K562 (cell line): ENCODE measurements around the gene EEF1A2. TPM values are rescaled to one million over a fixed set of nuclear protein-coding genes. Genes with fewer than 3 reads are reported as not detected.

ENCODE experiments used
- ATAC-seq: fragments of 200-7000 bp; cut with Tn5 transposase; 3 replicates; pipeline ENCODE4 v1.9.1; 2020; ENCODE audit warnings: moderate library complexity
- BruUV-seq: library from RNA; stranded (reverse); fragments of 400-500 nt; replicated peaks from 2 replicates; lab custom pipeline; 2021; lab: Mats Ljungman, UMichigan
- CTCF ChIA-PET: fragments of 300-600 bp; formaldehyde crosslinking; extraction: SDS; loops from one replicate; lab custom pipeline; 2021; ENCODE audit warnings: low intra/inter-chr PET ratio; lab: Yijun Ruan, JAX
- POLR2A ChIA-PET: fragments of 300-600, 350-650 bp; sonication (Branson Sonifier 250); formaldehyde crosslinking; extraction: SDS; loops from one replicate; lab custom pipeline; 2021; ENCODE audit warnings: antibody characterized with exemption, inconsistent platforms; lab: Yijun Ruan, JAX
- DNase-seq, 4 experiments: peaks; one replicate each; pipeline versions ENCODE4 v3.0.0 to v3.0.0-alpha.2; 2011 to 2018; ENCODE audit warnings: low spot score in 3 of 4, mixed read lengths in 3 of 4; ENCODE audit errors: extremely low read depth in 1 of 4
- FAIRE-seq: peaks from 2 replicates; lab custom pipeline; 2011; peaks lifted over from hg19 to GRCh38; lab: Jason Lieb, UNC
- H2AFZ ChIP-seq: 2 replicates; pipeline ENCODE4 v1.6.0; 2011; ENCODE audit warnings: low read depth, low read length, control low read depth, inconsistent platforms
- H3K27ac ChIP-seq: fragments of 200-600 bp; 3 replicates; pipeline ENCODE4 v1.8.0; 2011; ENCODE audit warnings: low read depth, mild to moderate bottlenecking, control low read depth, inconsistent platforms, low read length, moderate library complexity, mixed read lengths; ENCODE audit errors: extremely low read depth
- H3K27me3 ChIP-seq, 2 experiments: fragments of 300-600 bp in 1 of 2; 2 replicates in 1 of 2; 3 replicates in 1 of 2; pipeline versions ENCODE4 v1.6.0 to v1.8.0; 2011; ENCODE audit warnings: inconsistent platforms in 2 of 2, low read length in 2 of 2, mild to moderate bottlenecking in 1 of 2, mixed read lengths in 1 of 2, moderate library complexity in 1 of 2; ENCODE audit not compliant: control insufficient read depth in 2 of 2, insufficient read depth in 2 of 2
- H3K36me3 ChIP-seq: fragments of 300-600 bp; 3 replicates; pipeline ENCODE4 v1.8.0; 2011; ENCODE audit warnings: mild to moderate bottlenecking, low read length, inconsistent platforms; ENCODE audit not compliant: control insufficient read depth, insufficient read depth
- H3K4me1 ChIP-seq, 2 experiments: fragments of 200-600 bp in 1 of 2; replicated peaks in 1 of 2; 2 replicates in 1 of 2; 3 replicates in 1 of 2; pipeline versions ENCODE4 v1.5.1 to v1.8.0; 2011; ENCODE audit warnings: inconsistent platforms in 2 of 2, low read length in 2 of 2, mild to moderate bottlenecking in 1 of 2, mixed read lengths in 1 of 2, moderate library complexity in 1 of 2; ENCODE audit not compliant: control insufficient read depth in 2 of 2, insufficient read depth in 2 of 2
- H3K4me2 ChIP-seq: 2 replicates; pipeline ENCODE4 v1.6.1; 2011; ENCODE audit warnings: low read length, control low read depth, inconsistent platforms, mixed read lengths; ENCODE audit not compliant: insufficient read depth
- H3K4me3 ChIP-seq: fragments of 200-600 bp; sonication (generic), shearing (Covaris generic); 2 replicates; pipeline ENCODE4 v1.5.1; 2016; ENCODE audit warnings: control low read depth, inconsistent platforms
- H3K79me2 ChIP-seq: fragments of 200-600 bp; 3 replicates; pipeline ENCODE4 v1.8.0; 2011; ENCODE audit warnings: low read length, inconsistent platforms; ENCODE audit not compliant: control insufficient read depth, insufficient read depth
- H3K9ac ChIP-seq, 2 experiments: 2 replicates each; pipeline versions ENCODE4 v1.6.0 to v1.6.1; 2011; ENCODE audit warnings: low read depth in 2 of 2, low read length in 2 of 2, control low read depth in 1 of 2, inconsistent platforms in 1 of 2, mild to moderate bottlenecking in 1 of 2, mixed read lengths in 1 of 2; ENCODE audit not compliant: insufficient read depth in 1 of 2
- H3K9me1 ChIP-seq: one replicate; pipeline ENCODE4 v1.6.0; 2011; ENCODE audit warnings: inconsistent platforms, mild to moderate bottlenecking, low read length, moderate library complexity; ENCODE audit not compliant: control insufficient read depth, insufficient read depth
- H3K9me3 ChIP-seq: replicated peaks from 2 replicates; pipeline ENCODE4 v1.5.1; 2011; ENCODE audit warnings: low read depth, low read length, inconsistent platforms; ENCODE audit not compliant: control insufficient read depth, insufficient read depth
- H4K20me1 ChIP-seq: replicated peaks from 2 replicates; pipeline ENCODE4 v1.6.1; 2011; ENCODE audit warnings: low read length, inconsistent platforms, mixed read lengths; ENCODE audit not compliant: control insufficient read depth, insufficient read depth
- STAT5A ChIP-seq: IDR thresholded peaks from 2 replicates; pipeline ENCODE4 v1.6.1; 2012; ENCODE audit warnings: low read length, inconsistent platforms, borderline replicate concordance
- TFAP4 ChIP-seq: sonication (generic); formaldehyde crosslinking; IDR thresholded peaks from 2 replicates; pipeline ENCODE4 v1.8.0; 2022; ENCODE audit warnings: missing genetic modification reagents, mild to moderate bottlenecking, moderate library complexity, borderline replicate concordance
- ZBTB40 ChIP-seq, 2 experiments: fragments of 450-650 bp in 1 of 2; sonication (generic) in 1 of 2; formaldehyde crosslinking in 1 of 2; IDR thresholded peaks; 2 replicates each; pipeline versions ENCODE4 v1.7.1 to v1.9.0; 2016 to 2022; ENCODE audit warnings: inconsistent platforms in 1 of 2, mild to moderate bottlenecking in 1 of 2, missing genetic modification reagents in 1 of 2
- ZNF740 ChIP-seq, 3 experiments: fragments of 200-800 bp in 1 of 3; sonication (Bioruptor generic) in 1 of 3; sonication (generic) in 1 of 3; formaldehyde crosslinking in 1 of 3; IDR thresholded peaks; 2 replicates each; pipeline versions ENCODE4 v1.6.1 to v1.8.0; 2016 to 2022; ENCODE audit warnings: mild to moderate bottlenecking in 2 of 3, missing compliant biosample characterization in 2 of 3, missing genetic modification characterization in 2 of 3, missing genetic modification reagents in 1 of 3
- WGBS: fragments of 100-300 bp; shearing (Covaris generic); methylation state at CpG from one replicate; pipeline ENCODE4 v1.1.6; 2016; ENCODE audit warnings: low coverage, mixed read lengths; ENCODE audit not compliant: insufficient coverage; ENCODE audit errors: missing lambda C conversion rate; 5-methylcytosine and 5-hydroxymethylcytosine counted together
- in situ Hi-C: fragments of 300-500 bp; cut with MboI; formaldehyde crosslinking; loops from 4 replicates; pipeline ENCODE4 v1.15.0; 2018; ENCODE audit warnings: inconsistent platforms, mixed read lengths
- intact Hi-C: fragments of 100-400 bp; cut with micrococcal nuclease; formaldehyde crosslinking; loops from 2 replicates; pipeline ENCODE4 v1.14.2; 2022
- polyA plus RNA-seq, 8 experiments: library from polyadenylated mRNA; depleted of rRNA in 4 of 8; stranded (reverse) in 5 of 8; unstranded in 3 of 8; fragments of >200 nt; fragmentation: Nextera tagmentation in 2 of 8; fragmentation: Illumina TruSeq in 1 of 8; extraction: Ambion mirVana in 2 of 8; extraction: Trizol in 1 of 8; gene quantifications; 2 replicates each; pipeline versions ENCODE4 v1.2.1 to v1.2.3, GENCODE V29; 2011 to 2014; ENCODE audit warnings: inconsistent platforms in 1 of 8, missing spikeins in 1 of 8
- total RNA-seq, 7 experiments: library from RNA; depleted of rRNA in 6 of 7; stranded (reverse); fragments of >200 nt in 6 of 7; fragmentation: Illumina TruSeq in 2 of 7; extraction: Trizol in 2 of 7; gene quantifications; 2 replicates each; pipeline versions ENCODE4 v1.2.1 to v1.2.3, GENCODE V29; 2011 to 2021; ENCODE audit warnings: low replicate concordance in 1 of 7

Gene EEF1A2
- total and polyA plus RNA-seq, 9 of the 15 experiments (the other 6 are each of a cell fraction or from before 2014, with no cell fraction given), result 0.04 to 29.6 (median 11.5) TPM

- peak overlapping the region in 1 of 2 experiments; percentile 35; a peak in 1 of 4 replicates for H3K9ac ChIP-seq
- in situ Hi-C loops, result no loop called here
- FAIRE-seq (no peak), DNase-seq (no peak)
- no peaks in the 10 kb centered on the region for H3K79me2 ChIP-seq
- H3K4me3 ChIP-seq, result no peak overlapping the region
- no TSS peak for BruUV-seq
- intact Hi-C loops, result no loop called here
- WGBS, result 23% methylated on average over 18 of the region's 20 CpGs
- no peaks in the 10 kb centered on the region for H3K36me3 ChIP-seq
- CTCF ChIA-PET, result no interaction called here
- no peaks in the 10 kb centered on the region for H3K9me3 ChIP-seq
- H3K27me3 ChIP-seq, result peaks cover 0 to 38% of the 10 kb centered on the region in 2 experiments; a peak in 4 of 5 replicates
- H2AFZ ChIP-seq, result no peak overlapping the region; the same call in 1 of the 2 replicates
- no peak overlapping the region for H3K4me2 ChIP-seq
- H4K20me1 ChIP-seq, result no peaks in the 10 kb centered on the region
- peaks cover 0 to 74% of the 10 kb centered on the region in 2 experiments; a peak in 3 of 5 replicates for H3K4me1 ChIP-seq
- H3K27ac ChIP-seq, result no peak overlapping the region
- TF ChIP-seq TFAP4 (peak; percentile 76), STAT5A (no peak), ZBTB40 (IDR thresholded peaks at IDR 0.05) (no peak), ZBTB40 (CRISPR knock-in tag; IDR thresholded peaks at IDR 0.05) (no peak), ZNF740 (CRISPR knock-in tag; IDR thresholded peaks at IDR 0.05) (peak; percentile 78), ZNF740 (tag; IDR thresholded peaks at IDR 0.05) (no peak)
- TF ChIP-seq, all 486 proteins: peak for 2
- peak; percentile 13; the same call in 2 of the 3 replicates for ATAC-seq
- no peaks in the 10 kb centered on the region for H3K9me1 ChIP-seq
- POLR2A ChIA-PET, result interaction anchor here (0.7 to 1.5 kb wide), 5 partner anchors 8 to 148 kb away, joined by 3 to 5 read pairs (median 3); partner anchors contain the start of gene PPDPF
These were observed 47.5 kb upstream of the EEF1A2 start for GRCh38 chr20:63546256-63546955.
